ENCODE results near the gene TNNI2. TPM values are rescaled to one million over a fixed set of nuclear protein-coding genes. Genes with fewer than 3 reads are reported as not detected.
A peak's percentile ranks its signal among the peaks of the same experiment; 100 is the strongest.

Gene TNNI2
- total RNA-seq, 2 experiments from 2014 or later, result not detected

GRCh38 chr11:1854132-1854948, 15.6 kb downstream of the TNNI2 start:
- CTCF ChIA-PET, result interaction anchor here (0.7 to 6.6 kb wide), 7 partner anchors 15 to 298 kb away, joined by 3 to 42 read pairs (median 7); no protein-coding TSS in a partner anchor
- Mint-ChIP-seq H3K9me3 (no peaks in the 10 kb centered on the region), H3K27ac (no peak overlapping the region), H3K27me3 (ENCODE audit: low read depth) (no peaks in the 10 kb centered on the region), H3K4me1 (ENCODE audit: low read depth) (peaks cover 66% of the 10 kb centered on the region), H3K36me3 (ENCODE audit: low read depth) (no peaks in the 10 kb centered on the region), H3K4me3 (peak overlapping the region; percentile 84)
- peak; percentile 25 for DNase-seq
- intact Hi-C loops (cut with micrococcal nuclease), result loop anchor here (5.0 kb wide), 1 partner anchor 413 kb away; no protein-coding TSS in a partner anchor

DNA sequence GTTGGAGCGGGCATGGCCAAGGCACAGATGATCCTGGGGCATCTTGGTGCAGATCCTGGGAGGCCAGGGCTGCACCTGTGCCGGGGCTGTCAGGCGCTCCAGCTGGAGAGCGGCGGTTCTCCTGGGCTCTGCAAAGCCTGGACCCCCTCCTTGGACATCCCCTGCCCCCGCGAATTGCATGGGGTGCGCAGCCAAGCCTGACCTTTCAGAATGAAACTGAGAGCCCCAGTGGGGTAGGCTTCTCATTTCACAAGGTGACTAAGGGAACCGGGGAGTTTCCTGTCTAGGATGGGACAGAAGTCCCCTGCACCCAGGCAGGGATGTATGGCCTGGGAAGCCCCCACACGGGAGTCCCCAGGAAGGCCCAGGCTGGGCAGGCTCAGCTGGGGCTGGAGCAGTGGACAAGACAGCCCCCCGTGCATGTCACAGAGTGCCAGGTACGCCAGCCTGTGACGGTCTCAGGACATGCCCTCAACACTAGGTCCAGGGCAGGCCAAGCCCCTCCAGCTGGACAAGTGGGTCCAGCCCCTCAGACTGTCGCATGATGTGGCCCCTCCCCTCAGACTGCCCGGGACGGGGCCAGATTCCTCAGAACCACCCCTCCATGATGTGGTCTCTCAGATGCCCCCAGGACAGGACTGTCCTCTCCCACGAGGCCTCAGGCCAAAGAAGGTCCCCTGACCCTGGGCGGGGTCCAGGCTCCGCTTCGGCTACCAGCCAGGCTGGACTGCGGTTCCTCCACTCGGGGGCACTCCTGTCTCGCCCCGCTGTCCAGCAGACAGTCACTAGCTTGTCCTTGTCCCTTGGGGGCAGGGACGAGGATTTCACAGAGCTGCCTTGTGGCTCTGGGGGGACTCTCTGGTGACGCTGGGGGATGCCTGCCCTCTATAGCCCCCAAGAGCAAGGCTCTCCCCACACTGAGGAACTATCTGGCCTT, 16.4 kb downstream of the TNNI2 start:
- H3K36me3 Mint-ChIP-seq (ENCODE audit: low read depth), result no peaks in the 10 kb centered on the region
- H3K9me3 Mint-ChIP-seq, result no peaks in the 10 kb centered on the region
- H3K4me1 Mint-ChIP-seq (ENCODE audit: low read depth), result peaks cover 60% of the 10 kb centered on the region
- no peaks in the 10 kb centered on the region for H3K27me3 Mint-ChIP-seq (ENCODE audit: low read depth)
- CTCF ChIA-PET, result interaction anchor here (6.6 kb wide), 1 partner anchor 27 kb away, joined by 42 read pairs; no protein-coding TSS in a partner anchor
- no peak overlapping the region for H3K4me3 Mint-ChIP-seq
- DNase-seq, result peak; percentile 80
- H3K27ac Mint-ChIP-seq, result no peak overlapping the region
- intact Hi-C loops (cut with micrococcal nuclease), result loop anchor here (5.0 kb wide), 1 partner anchor 412 kb away; no protein-coding TSS in a partner anchor

GRCh38 chr11:1855886-1856265, 17.1 kb downstream of the TNNI2 start:
- CTCF ChIA-PET, result interaction anchor here (6.6 kb wide), 1 partner anchor 26 kb away, joined by 42 read pairs; no protein-coding TSS in a partner anchor
- Mint-ChIP-seq H3K27ac (no peak overlapping the region), H3K27me3 (ENCODE audit: low read depth) (no peaks in the 10 kb centered on the region), H3K4me3 (no peak overlapping the region), H3K4me1 (ENCODE audit: low read depth) (peaks cover 54% of the 10 kb centered on the region), H3K36me3 (ENCODE audit: low read depth) (no peaks in the 10 kb centered on the region), H3K9me3 (no peaks in the 10 kb centered on the region)
- DNase-seq, result no peak
- intact Hi-C loops (cut with micrococcal nuclease), result no loop called here

- Mint-ChIP-seq H3K4me1 (ENCODE audit: low read depth) (peaks cover 48% of the 10 kb centered on the region), H3K36me3 (ENCODE audit: low read depth) (no peaks in the 10 kb centered on the region), H3K27me3 (ENCODE audit: low read depth) (no peaks in the 10 kb centered on the region), H3K9me3 (no peaks in the 10 kb centered on the region), H3K4me3 (no peak overlapping the region), H3K27ac (no peak overlapping the region)
- CTCF ChIA-PET, result interaction anchor here (6.6 kb wide), 1 partner anchor 26 kb away, joined by 42 read pairs; no protein-coding TSS in a partner anchor
- intact Hi-C loops (cut with micrococcal nuclease), result no loop called here
- no peak for DNase-seq
Measured at GRCh38 chr11:1856306-1857005, 17.7 kb downstream of the TNNI2 start.

- CTCF ChIA-PET, result no interaction called here
- intact Hi-C loops (cut with micrococcal nuclease), result no loop called here
Measured at GRCh38 chr11:1857064-1857463, 18.3 kb downstream of the TNNI2 start.

GRCh38 chr11:1858154-1858553, 19.4 kb downstream of the TNNI2 start:
- CTCF ChIA-PET, result no interaction called here
- DNase-seq, result no peak
- Mint-ChIP-seq H3K4me3 (no peak overlapping the region), H3K27ac (no peak overlapping the region), H3K4me1 (ENCODE audit: low read depth) (peaks cover 31% of the 10 kb centered on the region), H3K27me3 (ENCODE audit: low read depth) (no peaks in the 10 kb centered on the region), H3K36me3 (ENCODE audit: low read depth) (no peaks in the 10 kb centered on the region), H3K9me3 (no peaks in the 10 kb centered on the region)
- intact Hi-C loops (cut with micrococcal nuclease), result no loop called here

More at GRCh38 chr11:1857064-1857463, 18.3 kb downstream of the TNNI2 start:
- no peaks in the 10 kb centered on the region for H3K9me3 Mint-ChIP-seq
- no peaks in the 10 kb centered on the region for H3K27me3 Mint-ChIP-seq (ENCODE audit: low read depth)
- no peaks in the 10 kb centered on the region for H3K36me3 Mint-ChIP-seq (ENCODE audit: low read depth)
- no peak for DNase-seq
- peaks cover 42% of the 10 kb centered on the region for H3K4me1 Mint-ChIP-seq (ENCODE audit: low read depth)
- H3K4me3 Mint-ChIP-seq, result no peak overlapping the region
- H3K27ac Mint-ChIP-seq, result no peak overlapping the region

DNA sequence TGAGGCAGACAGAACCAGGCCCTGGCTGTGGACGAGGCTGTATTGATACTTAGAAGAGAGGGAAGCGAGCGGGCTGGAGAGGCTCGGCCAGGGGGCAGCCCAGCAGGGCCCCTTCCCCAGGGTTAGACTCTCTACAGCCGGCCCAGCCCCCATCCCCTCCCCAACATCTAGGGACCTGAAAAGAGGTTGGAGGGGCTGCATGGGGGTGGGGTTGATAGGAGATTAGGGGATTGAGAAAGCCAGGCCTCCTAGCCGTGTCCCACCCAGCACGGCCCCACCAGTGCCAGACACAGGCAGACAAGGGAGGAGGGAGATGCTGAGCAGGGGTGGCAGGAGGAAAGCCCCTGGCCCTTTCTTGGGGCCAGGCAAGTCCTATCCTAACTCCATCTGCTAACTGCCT, 19.8 kb downstream of the TNNI2 start:
- CTCF ChIA-PET, result no interaction called here
- intact Hi-C loops (cut with micrococcal nuclease), result no loop called here
- Mint-ChIP-seq H3K27ac (no peak overlapping the region), H3K4me1 (ENCODE audit: low read depth) (peaks cover 27% of the 10 kb centered on the region), H3K4me3 (no peak overlapping the region), H3K9me3 (no peaks in the 10 kb centered on the region), H3K36me3 (ENCODE audit: low read depth) (no peaks in the 10 kb centered on the region), H3K27me3 (ENCODE audit: low read depth) (no peaks in the 10 kb centered on the region)
- DNase-seq, result no peak

DNA sequence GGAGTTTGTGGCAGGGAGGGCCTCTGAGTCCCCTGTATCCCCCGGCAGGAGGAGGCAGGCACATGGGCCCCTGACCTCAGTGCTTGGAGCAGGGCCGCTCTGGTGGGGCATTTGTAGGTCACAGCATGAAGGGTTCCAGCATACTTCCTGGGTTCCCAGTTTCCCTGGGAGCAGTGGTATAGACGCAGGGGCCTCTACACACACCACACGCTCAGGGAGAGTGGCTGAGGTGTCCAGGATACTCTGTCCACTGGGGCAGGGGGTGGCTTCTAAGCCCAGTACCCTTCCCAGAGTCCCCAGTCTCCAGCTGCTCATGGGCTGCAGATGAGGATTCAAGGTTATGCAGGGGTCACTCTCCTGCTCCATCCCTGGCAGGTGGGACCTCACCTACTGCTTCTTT, 20.2 kb downstream of the TNNI2 start:
- Mint-ChIP-seq H3K27me3 (ENCODE audit: low read depth) (no peaks in the 10 kb centered on the region), H3K36me3 (ENCODE audit: low read depth) (no peaks in the 10 kb centered on the region), H3K27ac (no peak overlapping the region), H3K4me3 (no peak overlapping the region), H3K4me1 (ENCODE audit: low read depth) (peaks cover 24% of the 10 kb centered on the region), H3K9me3 (no peaks in the 10 kb centered on the region)
- no peak for DNase-seq
- CTCF ChIA-PET, result interaction anchor here (0.6 kb wide), 1 partner anchor 9 kb away, joined by 3 read pairs; no protein-coding TSS in a partner anchor
- intact Hi-C loops (cut with micrococcal nuclease), result no loop called here

DNA sequence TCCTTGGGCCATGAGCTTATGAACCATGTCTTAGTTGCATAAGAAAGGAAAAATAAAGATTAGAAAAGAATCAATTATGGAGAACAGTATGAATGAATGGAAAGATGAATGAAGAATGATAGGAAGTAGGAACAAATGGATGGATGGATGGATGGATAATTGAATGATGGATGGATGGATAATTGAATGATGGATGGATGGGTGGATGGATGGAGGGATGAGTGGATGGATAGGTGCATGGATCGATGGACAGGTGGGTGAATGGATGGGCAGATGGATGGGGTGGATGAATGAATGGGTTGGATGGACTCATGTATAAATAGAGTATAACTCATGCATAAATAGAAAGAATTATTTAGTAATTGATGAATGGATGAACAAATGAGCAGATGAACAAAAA, 21.3 kb downstream of the TNNI2 start:
- CTCF ChIA-PET, result interaction anchor here (0.6 kb wide), 1 partner anchor 9 kb away, joined by 4 read pairs; no protein-coding TSS in a partner anchor
- no peak for DNase-seq
- no peak overlapping the region for H3K4me3 Mint-ChIP-seq
- H3K9me3 Mint-ChIP-seq, result no peaks in the 10 kb centered on the region
- no peaks in the 10 kb centered on the region for H3K36me3 Mint-ChIP-seq (ENCODE audit: low read depth)
- H3K27me3 Mint-ChIP-seq (ENCODE audit: low read depth), result no peaks in the 10 kb centered on the region
- intact Hi-C loops (cut with micrococcal nuclease), result no loop called here
- H3K27ac Mint-ChIP-seq, result no peak overlapping the region
- H3K4me1 Mint-ChIP-seq (ENCODE audit: low read depth), result peaks cover 18% of the 10 kb centered on the region

DNA sequence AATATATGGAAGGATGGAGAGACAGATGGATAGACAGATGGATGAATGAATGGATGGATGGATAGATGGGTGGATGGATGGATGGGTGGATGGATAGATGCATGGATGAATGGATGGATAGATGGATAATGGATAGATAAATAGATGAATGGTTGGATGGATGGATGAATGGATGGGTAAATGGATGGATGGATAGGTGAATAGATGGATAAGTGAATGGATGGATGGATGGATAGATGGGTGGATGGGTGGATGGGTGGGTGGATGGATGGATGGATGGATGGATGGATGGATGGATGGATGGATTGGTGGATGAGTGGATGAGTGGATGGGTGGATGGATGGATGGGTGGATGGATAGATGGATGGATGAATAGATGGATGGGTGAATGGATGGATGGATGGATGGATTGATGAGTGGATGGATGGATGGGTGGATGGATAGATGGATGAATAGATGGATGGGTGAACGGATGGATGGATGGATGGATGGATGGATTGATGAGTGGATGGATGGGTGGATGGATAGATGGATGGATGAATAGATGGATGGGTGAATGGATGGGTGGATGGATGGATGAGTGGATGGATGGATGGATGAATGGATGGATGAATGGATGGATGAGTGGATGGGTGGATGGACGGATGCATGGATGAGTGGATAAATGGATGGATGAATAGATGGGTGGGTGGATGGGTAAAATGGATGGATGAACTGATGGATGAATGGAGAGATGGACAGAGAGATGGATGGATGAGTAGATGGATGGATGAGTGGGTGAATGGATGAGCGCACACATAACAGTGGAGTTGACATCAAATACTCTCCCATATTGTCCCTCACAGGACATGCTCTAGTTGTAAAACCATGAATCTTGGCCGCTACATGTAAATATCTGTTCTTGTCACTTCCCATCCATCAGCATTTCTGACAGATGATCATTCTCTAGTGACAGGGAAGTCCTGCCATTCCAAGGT, 22.9 kb downstream of the TNNI2 start:
- H3K27ac Mint-ChIP-seq, result no peak overlapping the region
- H3K27me3 Mint-ChIP-seq (ENCODE audit: low read depth), result no peaks in the 10 kb centered on the region
- no peak for DNase-seq
- peaks cover 16% of the 10 kb centered on the region for H3K4me1 Mint-ChIP-seq (ENCODE audit: low read depth)
- intact Hi-C loops (cut with micrococcal nuclease), result no loop called here
- H3K4me3 Mint-ChIP-seq, result no peak overlapping the region
- CTCF ChIA-PET, result no interaction called here
- no peaks in the 10 kb centered on the region for H3K36me3 Mint-ChIP-seq (ENCODE audit: low read depth)
- no peaks in the 10 kb centered on the region for H3K9me3 Mint-ChIP-seq
